HTERT RPE-1 (cell line): ENCODE results near the gene MDC1.

ENCODE experiments used
- in situ Hi-C: fragments of 300-500 bp; cut with MboI; formaldehyde crosslinking; loops from 4 replicates; pipeline ENCODE4 v1.14.3; 2020; ENCODE audit warnings: low sequenced_read_pairs

Gene MDC1

GRCh38 chr6:30705620-30706019, 11.5 kb downstream of the MDC1 start:
- in situ Hi-C loops, result no loop called here

DNA sequence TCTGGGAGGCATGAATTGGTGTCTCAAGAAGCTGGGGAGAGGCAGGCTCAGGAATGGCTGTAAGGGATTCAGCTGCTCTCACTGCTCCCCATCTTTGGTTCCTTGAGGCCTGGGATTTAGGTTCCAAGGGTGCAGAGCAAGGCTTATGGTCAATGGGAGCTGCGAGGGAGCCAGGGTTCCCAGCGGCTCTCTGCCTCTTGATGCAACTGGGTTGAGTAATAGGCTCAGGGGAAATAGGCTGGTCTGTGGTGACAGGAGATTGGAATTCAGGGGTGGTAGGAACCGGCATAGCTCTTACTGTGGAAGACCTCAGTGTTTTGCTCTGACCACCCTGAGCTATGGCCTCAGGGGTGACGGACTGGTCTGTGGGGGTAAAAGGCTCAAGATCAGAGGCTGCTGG, 13.3 kb downstream of the MDC1 start:
- in situ Hi-C loops, result no loop called here

DNA sequence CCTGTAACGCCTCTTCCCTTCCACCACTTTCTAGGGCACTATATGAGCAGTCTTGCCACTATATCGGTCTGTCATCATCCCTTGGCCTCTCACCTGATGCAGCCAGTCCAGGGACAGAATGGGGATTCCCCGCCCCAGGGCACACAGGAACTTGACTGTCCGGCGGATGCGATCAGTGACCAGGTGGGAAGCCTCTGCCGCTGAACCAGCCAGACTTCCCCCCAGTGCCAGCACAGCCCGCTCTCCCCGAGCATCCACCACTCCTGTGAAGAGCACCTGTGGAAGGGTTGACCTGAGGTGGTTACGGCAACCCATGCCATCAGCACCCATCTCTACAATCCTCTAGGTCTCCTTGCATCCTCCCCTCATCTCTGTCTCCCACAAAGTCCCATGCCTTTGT, 14.1 kb downstream of the MDC1 start:
- in situ Hi-C loops, result no loop called here

DNA sequence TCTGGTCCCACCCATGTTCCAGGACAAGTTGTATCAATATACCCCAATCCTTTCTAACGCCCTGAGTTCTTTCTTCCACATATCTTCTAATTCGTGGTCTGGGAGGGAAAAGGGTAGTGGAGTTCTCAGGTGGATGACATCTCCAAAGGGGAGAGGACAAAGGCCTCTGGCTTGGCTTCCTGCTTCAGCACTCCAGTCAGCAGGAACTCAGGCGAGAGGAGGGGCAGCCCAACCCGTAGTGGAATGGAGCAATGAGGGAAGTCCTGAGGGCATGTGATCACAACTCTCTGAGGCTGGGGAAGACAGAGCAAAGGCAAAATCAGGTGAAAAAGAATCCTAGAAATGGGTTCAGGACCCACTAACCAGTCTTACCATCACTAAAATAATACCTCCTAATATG, 16.7 kb downstream of the MDC1 start:
- in situ Hi-C loops, result no loop called here

DNA sequence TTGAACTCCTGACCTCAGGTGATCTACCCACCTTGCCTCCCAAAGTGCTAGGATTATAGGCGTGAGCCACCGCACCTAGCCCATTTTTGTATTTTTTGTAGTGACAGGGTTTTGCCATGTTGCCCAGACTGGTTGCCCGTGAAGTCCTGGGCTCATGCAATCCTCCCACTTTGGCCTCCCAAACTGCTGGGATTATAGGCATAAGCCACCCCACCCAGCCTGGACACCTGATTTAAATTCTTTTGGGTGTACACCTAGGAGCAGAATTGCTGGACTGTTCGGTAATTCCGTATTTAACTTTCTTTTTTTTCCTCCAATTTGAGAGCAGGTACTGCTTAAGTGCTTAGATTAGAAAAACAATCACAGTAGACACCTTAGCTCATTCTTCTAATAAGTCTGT, 20.6 kb downstream of the MDC1 start:
- in situ Hi-C loops, result no loop called here

- in situ Hi-C loops, result no loop called here
Observed at GRCh38 chr6:30691208-30691847, 25.8 kb downstream of the MDC1 start.

- in situ Hi-C loops, result no loop called here
Observed at GRCh38 chr6:30690403-30691207, 26.5 kb downstream of the MDC1 start, which contains the start of gene NRM. Gene NRM (minus strand): TSS chr6:30690984. CDS start chr6:30690974, 10 bp downstream.

GRCh38 chr6:30689985-30690384, 27.1 kb downstream of the MDC1 start:
- in situ Hi-C loops, result no loop called here

- in situ Hi-C loops, result no loop called here
Observed at GRCh38 chr6:30689022-30689865, 27.8 kb downstream of the MDC1 start.

- in situ Hi-C loops, result no loop called here
Observed at GRCh38 chr6:30688569-30688968, 28.5 kb downstream of the MDC1 start.

GRCh38 chr6:30687659-30688431, 29.2 kb downstream of the MDC1 start:
- in situ Hi-C loops, result no loop called here

GRCh38 chr6:30686908-30687658, 30.0 kb downstream of the MDC1 start:
- in situ Hi-C loops, result no loop called here

DNA sequence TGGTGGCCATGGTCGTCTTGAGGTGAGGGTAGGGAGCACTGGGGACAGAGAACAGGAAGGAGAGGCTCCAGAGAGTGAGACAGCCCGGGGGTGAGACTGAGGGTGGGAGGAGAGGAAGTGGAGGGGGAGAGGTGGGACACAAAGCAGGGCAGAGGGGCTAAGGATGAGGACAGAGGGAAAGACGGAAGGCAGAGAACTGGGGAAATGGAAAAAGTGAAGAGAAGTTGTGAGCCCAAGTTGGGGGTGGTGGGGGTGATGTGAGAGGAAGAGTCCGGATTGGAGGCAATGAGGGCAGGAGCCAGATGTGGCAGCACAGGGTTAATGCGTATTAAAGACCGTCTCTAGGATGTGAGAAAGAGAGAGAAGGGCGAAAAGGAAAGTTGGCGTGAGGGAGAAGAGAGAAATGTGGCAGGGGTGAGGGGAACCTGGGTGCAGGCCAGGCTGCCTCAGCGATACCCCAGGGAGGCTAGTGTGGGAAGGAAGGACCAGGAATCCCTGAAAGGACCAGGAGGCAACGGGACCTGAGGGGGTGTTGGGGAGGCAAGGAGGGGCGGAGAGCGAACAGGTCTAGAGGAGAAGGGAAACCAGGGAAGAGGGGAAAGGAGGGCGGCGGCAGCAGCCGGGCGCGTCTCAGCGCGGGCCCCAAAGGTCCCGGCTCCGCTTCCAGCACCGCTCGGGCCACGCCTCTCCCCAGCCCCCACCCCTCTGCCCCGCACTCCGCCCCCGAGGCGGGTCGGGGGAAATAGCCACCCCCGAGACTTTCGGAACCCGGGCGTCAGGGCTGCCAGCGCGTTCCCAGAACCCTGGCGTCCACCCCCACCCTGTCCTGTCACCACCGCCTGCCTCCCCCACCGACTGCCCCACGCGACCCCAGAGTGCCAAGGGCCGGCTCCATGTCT, 30.8 kb downstream of the MDC1 start, which contains the start of gene PPP1R18:
Gene PPP1R18 (minus strand): TSS at position 637 of the 899 bp plus-strand sequence. CDS start 627 bp downstream, at position 10.
- in situ Hi-C loops, result no loop called here

GRCh38 chr6:30685157-30686008, 31.7 kb downstream of the MDC1 start:
- in situ Hi-C loops, result no loop called here

DNA sequence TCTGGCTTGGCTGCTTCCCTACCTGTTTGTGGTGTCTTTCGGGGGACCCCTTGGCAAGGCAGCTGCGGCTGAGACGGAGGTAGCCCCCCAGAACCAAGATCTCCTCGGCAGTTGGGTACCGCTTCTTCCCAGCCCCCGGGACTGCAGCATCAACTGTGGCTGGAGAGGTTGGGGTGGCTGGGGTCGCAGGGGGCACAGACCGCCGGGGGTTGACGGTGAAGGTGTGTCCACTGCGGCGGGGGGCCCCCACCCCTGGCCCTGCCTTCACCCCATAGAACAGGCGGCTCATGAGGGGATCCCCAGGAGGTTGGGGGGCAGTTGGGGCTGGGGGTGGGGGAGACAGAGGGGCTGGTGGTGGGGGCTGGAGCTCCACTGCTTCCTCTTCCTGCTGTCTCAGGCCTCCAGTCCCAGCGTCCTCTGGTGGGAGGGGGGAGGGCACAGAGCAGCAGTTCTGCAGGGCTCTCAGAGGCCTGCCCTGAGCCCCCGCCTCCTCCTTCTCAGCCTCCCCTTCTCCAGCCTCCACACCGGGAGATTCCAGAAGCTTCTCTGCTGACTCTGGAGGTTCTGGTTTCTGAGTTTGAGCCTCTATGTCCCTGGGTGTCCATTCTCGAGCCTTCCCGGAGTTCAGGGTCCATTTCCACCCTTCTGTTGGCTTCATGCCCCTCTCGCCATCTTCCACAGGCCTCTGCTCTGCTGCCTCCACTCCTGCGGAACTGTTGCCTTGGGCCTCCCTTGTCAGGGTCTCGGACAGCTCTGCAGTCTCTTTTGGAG, 32.5 kb downstream of the MDC1 start:
- in situ Hi-C loops, result no loop called here

DNA sequence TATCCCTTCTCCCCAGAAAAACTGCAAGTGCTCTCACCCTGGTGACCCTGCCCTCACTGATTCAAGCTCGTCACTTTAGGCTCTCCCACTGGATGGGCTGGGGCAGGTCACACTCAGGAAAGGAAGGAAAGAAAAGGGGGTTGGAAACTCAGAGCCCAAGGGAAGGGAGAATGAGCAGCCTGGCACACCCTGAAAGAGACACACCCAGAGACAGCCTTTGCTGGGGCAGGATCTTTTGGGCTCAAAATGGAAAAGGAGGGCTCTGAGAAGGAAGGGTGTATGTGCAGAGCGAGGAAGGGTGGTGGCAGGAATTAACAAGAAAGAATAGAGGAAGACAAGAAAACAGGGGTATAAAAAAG, 33.1 kb downstream of the MDC1 start:
- in situ Hi-C loops, result no loop called here
